HepG2 (cell line): ENCODE results near the gene ABHD15. TPM values are rescaled to one million over a fixed set of nuclear protein-coding genes. Genes with fewer than 3 reads are reported as not detected.
A peak's percentile ranks its signal among the peaks of the same experiment; 100 is the strongest.

Source experiments
- ATAC-seq: fragments of 200-7000 bp; cut with Tn5 transposase; 3 replicates; pipeline ENCODE4 v1.9.1; 2020; ENCODE audit warnings: mild to moderate bottlenecking, moderate library complexity
- BruUV-seq: library from RNA; stranded (reverse); fragments of 400-500 nt; replicated peaks from 2 replicates; lab custom pipeline; 2021; lab: Mats Ljungman, UMichigan
- CTCF ChIA-PET: fragments of 300-600 bp; formaldehyde crosslinking; extraction: SDS; loops from one replicate; lab custom pipeline; 2021; ENCODE audit warnings: low total read pairs, inconsistent platforms, low intra/inter-chr PET ratio; lab: Yijun Ruan, JAX
- POLR2A ChIA-PET: fragments of 350-600 bp; sonication (Branson Sonifier 250); formaldehyde crosslinking; loops from one replicate; lab custom pipeline; 2020; ENCODE audit warnings: antibody characterized with exemption, inconsistent platforms; lab: Yijun Ruan, JAX
- DNase-seq: peaks from one replicate; pipeline ENCODE4 v3.0.0-alpha.2; 2015; ENCODE audit warnings: low spot score
- FAIRE-seq: peaks from 3 replicates; lab custom pipeline; 2011; peaks lifted over from hg19 to GRCh38; lab: Jason Lieb, UNC
- H2AFZ ChIP-seq: one replicate; pipeline ENCODE4 v1.6.1; 2011; ENCODE audit warnings: low read length, inconsistent platforms
- H3K27ac ChIP-seq: fragments of 300-600 bp; 3 replicates; pipeline ENCODE4 v1.8.0; 2011; ENCODE audit warnings: mixed run types, mild to moderate bottlenecking, mixed read lengths, low read length, inconsistent platforms; ENCODE audit not compliant: insufficient read depth; ENCODE audit errors: extremely low read length
- H3K27me3 ChIP-seq, 2 experiments: fragments of 200-600 bp in 1 of 2; 2 replicates in 1 of 2; 3 replicates in 1 of 2; pipeline versions ENCODE4 v1.6.0 to v1.8.0; 2011; ENCODE audit warnings: low read length in 2 of 2, mild to moderate bottlenecking in 2 of 2, moderate library complexity in 2 of 2, inconsistent platforms in 1 of 2; ENCODE audit not compliant: insufficient read depth in 2 of 2, control insufficient read depth in 1 of 2
- H3K36me3 ChIP-seq, 2 experiments: fragments of 200-600 bp in 1 of 2; replicated peaks in 1 of 2; 2 replicates in 1 of 2; 3 replicates in 1 of 2; pipeline versions ENCODE4 v1.5.1 to v1.8.0; 2011; ENCODE audit warnings: low read length in 2 of 2, inconsistent platforms in 1 of 2; ENCODE audit not compliant: insufficient read depth in 2 of 2, control insufficient read depth in 1 of 2
- H3K4me1 ChIP-seq: 2 replicates; pipeline ENCODE4 v1.5.1; 2012; ENCODE audit warnings: low read length, inconsistent platforms; ENCODE audit not compliant: insufficient read depth
- H3K4me2 ChIP-seq: 2 replicates; pipeline ENCODE4 v1.6.0; 2011; ENCODE audit warnings: low read depth, low read length, inconsistent platforms
- H3K4me3 ChIP-seq, 3 experiments: fragments of 200-600 bp in 1 of 3; sonication (generic), shearing (Covaris generic) in 1 of 3; replicated peaks in 1 of 3; 2 replicates each; pipeline ENCODE4 v1.5.1; 2011 to 2016; ENCODE audit warnings: low read length in 3 of 3, inconsistent platforms in 2 of 3, low read depth in 2 of 3, mild to moderate bottlenecking in 2 of 3, control low read depth in 1 of 3, mixed read lengths in 1 of 3; ENCODE audit not compliant: insufficient read depth in 1 of 3
- H3K79me2 ChIP-seq: one replicate; pipeline ENCODE4 v1.6.1; 2011; ENCODE audit warnings: low read length, inconsistent platforms; ENCODE audit not compliant: insufficient read depth
- H3K9ac ChIP-seq: 2 replicates; pipeline ENCODE4 v1.6.0; 2011; ENCODE audit warnings: mild to moderate bottlenecking, low read depth, low read length, inconsistent platforms; ENCODE audit not compliant: insufficient read depth
- H3K9me3 ChIP-seq: 2 replicates; pipeline ENCODE4 v1.5.1; 2012; ENCODE audit warnings: mild to moderate bottlenecking, low read length
- H4K20me1 ChIP-seq: 2 replicates; pipeline ENCODE4 v1.6.0; 2011; ENCODE audit warnings: inconsistent platforms, mild to moderate bottlenecking, low read length, moderate library complexity; ENCODE audit not compliant: insufficient read depth
- CEBPB ChIP-seq: IDR thresholded peaks from 2 replicates; pipeline ENCODE4 v1.6.1; 2011; ENCODE audit warnings: low read depth, low read length, improper control_type of control experiment, borderline replicate concordance
- ETV6 ChIP-seq: sonication (generic); formaldehyde crosslinking; conservative IDR thresholded peaks from 2 replicates; pipeline ENCODE4 v1.4.0; 2020; ENCODE audit warnings: missing genetic modification reagents
- RBM22 ChIP-seq: fragments of 200-400 bp; formaldehyde crosslinking; optimal IDR thresholded peaks from 2 replicates; pipeline ENCODE3; 2017; ENCODE audit warnings: mild to moderate bottlenecking, low read length, moderate library complexity
- RFX1 ChIP-seq: fragments of 450-650 bp; IDR thresholded peaks from 2 replicates; pipeline ENCODE4 v1.6.1; 2017
- RFXANK ChIP-seq: IDR thresholded peaks from 2 replicates; pipeline ENCODE4 v1.6.1; 2016
- ZBTB44 ChIP-seq: sonication (generic); formaldehyde crosslinking; IDR thresholded peaks from 2 replicates; pipeline ENCODE4 v1.4.0; 2020; ENCODE audit warnings: missing genetic modification reagents
- ZNF329 ChIP-seq: sonication (generic); formaldehyde crosslinking; IDR thresholded peaks from 2 replicates; pipeline ENCODE4 v1.9.0; 2021; ENCODE audit warnings: low read depth, mild to moderate bottlenecking, missing genetic modification reagents
- ZNF740 ChIP-seq: sonication (generic); formaldehyde crosslinking; IDR thresholded peaks from 2 replicates; pipeline ENCODE4 v1.4.0; 2020; ENCODE audit warnings: missing genetic modification reagents
- ZNF839 ChIP-seq: sonication (generic); formaldehyde crosslinking; IDR thresholded peaks from 2 replicates; pipeline ENCODE4 v1.4.0; 2020; ENCODE audit warnings: missing genetic modification reagents, mild to moderate bottlenecking, borderline replicate concordance
- WGBS: methylation state at CpG from one replicate; pipeline ENCODE4 v1.1.6; 2017; ENCODE audit warnings: low lambda C conversion rate; 5-methylcytosine and 5-hydroxymethylcytosine counted together
- in situ Hi-C: cut with HindIII; loops from 2 replicates; pipeline ENCODE4 v1.10.0; 2017; ENCODE audit warnings: low pct_unique_long_range_greater_than_20kb; ENCODE audit not compliant: extremely low pct_ligation_motif_present
- intact Hi-C: fragments of 100-400 bp; cut with micrococcal nuclease; formaldehyde crosslinking; loops from one replicate; pipeline ENCODE4 v1.10.0; 2022; ENCODE audit not compliant: unreplicated experiment
- polyA plus RNA-seq, 8 experiments: library from polyadenylated mRNA; depleted of rRNA in 3 of 8; stranded (reverse) in 7 of 8; unstranded in 1 of 8; fragments of >200 nt; fragmentation: Illumina TruSeq in 4 of 8; extraction: Trizol in 4 of 8; gene quantifications; 2 replicates each; pipeline versions ENCODE4 v1.2.1 to v1.2.3, GENCODE V29; 2011 to 2016; ENCODE audit warnings: low read depth in 4 of 8, missing spikeins in 1 of 8, mixed read lengths in 1 of 8; ENCODE audit not compliant: insufficient read depth in 1 of 8
- total RNA-seq, 5 experiments: library from RNA; depleted of rRNA; stranded (reverse); fragments of >200 nt; fragmentation: Illumina TruSeq; extraction: Trizol; gene quantifications; 2 replicates each; pipeline ENCODE4 v1.2.3, GENCODE V29; 2016; ENCODE audit warnings: low read depth in 1 of 5

The ABHD15 gene
- total and polyA plus RNA-seq, 2 of the 13 experiments (the other 11 are each of a cell fraction or from before 2014, with no cell fraction given): 2.4 to 7.7 TPM

DNA sequence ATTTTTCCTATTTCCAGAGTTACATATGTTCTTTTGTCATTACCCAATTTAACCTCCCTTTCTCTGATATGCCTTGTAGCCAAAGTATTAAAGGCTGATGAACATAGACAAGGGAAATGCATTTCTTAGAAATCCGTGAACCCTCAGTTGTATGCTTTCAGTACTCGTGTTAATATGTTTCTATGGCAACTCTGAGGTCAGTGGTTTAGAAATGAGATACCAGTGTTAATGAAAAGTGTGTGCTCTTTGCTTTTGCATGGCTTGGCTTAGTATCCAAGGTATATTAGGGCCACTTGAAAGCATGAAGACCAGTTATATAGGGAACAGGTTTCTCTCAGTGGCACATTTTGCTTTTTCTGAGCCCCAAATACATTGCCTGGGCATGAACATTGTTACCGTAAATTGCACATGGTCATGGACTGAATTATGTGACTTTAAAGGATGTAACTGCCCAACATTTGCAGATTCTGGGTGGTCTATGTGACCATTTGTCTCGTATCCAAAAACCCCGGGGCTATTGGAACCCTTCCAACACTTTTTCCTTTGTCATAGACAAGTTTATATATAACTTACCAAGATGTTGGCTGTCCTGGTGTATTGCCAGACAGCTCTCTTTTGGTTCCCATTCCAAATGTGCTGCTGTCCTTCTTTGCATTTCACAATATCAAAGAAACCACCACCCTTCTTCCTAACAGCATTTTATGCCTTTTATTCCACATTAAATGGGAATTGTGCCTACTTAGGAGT is 17.5 kb downstream of the ABHD15 start (continued):
- TF ChIP-seq ZBTB44 (CRISPR knock-in tag): no peak
- TF ChIP-seq RBM22: no peak
- TF ChIP-seq RFXANK: no peak
- TF ChIP-seq ETV6 (CRISPR knock-in tag): no peak
- TF ChIP-seq ZNF740 (CRISPR knock-in tag): no peak
- TF ChIP-seq ZNF839: no peak
- TF ChIP-seq ZNF329 (CRISPR knock-in tag): no peak

- TF ChIP-seq RFX1 (no peak), CEBPB (peak; percentile 13; the same call in 1 of the 2 replicates)
- DNase-seq (no peak), ATAC-seq (no peak), FAIRE-seq (no peak)
- BruUV-seq: no TSS peak
- Histone ChIP-seq H3K79me2 (no peaks in the 10 kb centered on the region), H2AFZ (no peak overlapping the region), H3K27ac (no peak overlapping the region), H3K9ac (no peak overlapping the region), H3K27me3 (no peaks in the 10 kb centered on the region), H3K4me3 (no peak overlapping the region), H3K36me3 (peaks cover 7 to 10% of the 10 kb centered on the region in 2 experiments; a peak in 4 of 5 replicates), H4K20me1 (no peaks in the 10 kb centered on the region; the same call in 1 of the 2 replicates), H3K4me2 (no peak overlapping the region), H3K4me1 (no peaks in the 10 kb centered on the region), H3K9me3 (no peaks in the 10 kb centered on the region)
- intact Hi-C loops (no loop called here), in situ Hi-C loops (no loop called here)
- ChIA-PET POLR2A (no interaction called here), CTCF (no interaction called here)
- WGBS: 88% methylated on average over 1 of the region's 1 CpG
Measured at GRCh38 chr17:29546830-29547229, 20.0 kb downstream of the ABHD15 start.
